HG03025 (cell line): ENCODE measurements around the gene COL4A2.

Experiments
- ATAC-seq: cut with Tn5 transposase; IDR thresholded peaks from one replicate; pipeline ENCODE4 v1.9.1; 2021; ENCODE audit warnings: mild to moderate bottlenecking, moderate library complexity; ENCODE audit not compliant: unreplicated experiment, low FRiP score

COL4A2 gene

DNA sequence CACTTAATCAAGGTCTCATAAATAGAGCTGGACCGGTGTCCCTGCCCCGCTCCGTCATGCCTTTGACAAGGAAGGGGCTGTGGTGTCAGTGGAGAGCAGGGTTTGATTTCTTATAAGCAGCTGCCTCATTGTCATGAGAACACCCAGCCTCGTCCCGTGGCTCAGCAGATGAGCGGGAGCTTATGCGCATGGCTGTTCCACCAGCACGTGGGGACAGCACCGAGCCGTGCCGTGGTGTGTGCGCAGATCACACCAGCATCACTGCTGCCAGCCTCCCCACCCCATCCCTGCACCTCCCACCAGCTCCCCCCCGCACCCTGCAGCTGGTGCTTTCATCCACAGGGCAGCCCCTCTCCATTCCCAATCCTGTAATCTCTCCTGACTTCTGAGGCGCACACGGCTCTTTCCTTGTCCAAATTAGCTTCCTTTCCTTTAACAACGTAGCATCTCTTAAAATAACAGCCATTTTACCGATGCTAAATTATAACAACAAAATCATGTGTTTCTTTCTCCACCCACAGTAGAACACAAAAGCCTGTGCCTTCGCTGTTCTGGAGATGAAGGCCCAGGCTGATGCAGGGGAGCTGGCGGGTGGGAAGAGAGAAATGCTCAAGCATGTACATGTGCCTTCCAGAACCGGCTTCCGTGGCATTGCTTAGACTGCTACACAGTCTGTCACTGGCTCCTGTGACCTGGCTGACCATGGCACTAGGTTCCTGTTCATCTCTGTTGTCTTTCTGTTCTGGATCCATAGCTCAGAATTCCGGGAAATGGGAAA is 157.7 kb downstream of the COL4A2 start:
- no peak for ATAC-seq

DNA sequence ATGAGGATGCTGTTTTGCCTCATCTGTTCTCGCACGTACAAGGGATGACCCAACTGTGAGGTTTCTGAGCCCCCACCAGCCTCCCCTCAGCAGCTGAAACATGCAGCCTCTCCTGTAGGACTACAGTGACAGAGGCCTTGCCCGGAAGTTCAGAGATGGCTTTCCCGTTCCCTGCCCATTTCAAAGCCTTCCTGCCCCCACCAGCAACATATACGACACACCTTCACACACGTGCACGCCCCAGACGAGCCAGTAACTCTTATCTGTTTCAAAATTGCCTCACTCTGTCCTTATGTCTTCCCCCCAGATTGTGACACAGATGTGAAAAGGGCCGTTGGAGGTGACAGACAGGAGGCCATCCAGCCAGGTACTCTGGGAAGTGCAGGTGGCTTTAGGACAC is 158.6 kb downstream of the COL4A2 start:
- ATAC-seq = no peak

DNA sequence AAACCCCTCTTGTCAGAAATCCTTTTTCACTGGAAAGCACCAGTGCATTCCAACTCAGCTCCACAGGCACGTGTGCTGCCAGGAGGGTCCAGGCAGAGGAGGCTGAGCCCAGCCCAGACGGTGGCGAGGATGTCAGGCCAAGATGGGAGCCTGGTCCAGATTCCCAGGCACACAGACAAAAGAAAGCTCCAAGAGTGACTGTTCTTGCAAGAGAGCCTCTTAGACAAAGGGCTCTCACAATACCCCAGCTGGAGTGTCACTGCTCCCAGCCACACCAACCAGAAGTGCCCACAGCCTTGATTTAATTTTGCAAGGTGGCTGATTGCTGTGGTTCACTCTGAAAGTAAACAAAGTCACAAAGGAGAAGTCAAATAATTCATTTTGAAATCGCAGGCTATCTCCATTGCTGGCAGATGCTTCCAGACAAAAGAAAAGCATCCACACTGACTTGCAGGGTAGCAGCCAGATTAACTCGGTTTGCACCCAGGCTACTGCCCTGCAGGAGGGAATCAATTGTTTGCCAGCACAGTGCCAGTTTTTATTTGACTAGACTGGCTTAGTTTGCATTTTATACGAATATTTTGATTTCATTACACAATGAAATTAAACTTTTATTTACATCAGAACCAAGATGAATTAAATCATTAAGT is 159.3 kb downstream of the COL4A2 start:
- no peak for ATAC-seq

DNA sequence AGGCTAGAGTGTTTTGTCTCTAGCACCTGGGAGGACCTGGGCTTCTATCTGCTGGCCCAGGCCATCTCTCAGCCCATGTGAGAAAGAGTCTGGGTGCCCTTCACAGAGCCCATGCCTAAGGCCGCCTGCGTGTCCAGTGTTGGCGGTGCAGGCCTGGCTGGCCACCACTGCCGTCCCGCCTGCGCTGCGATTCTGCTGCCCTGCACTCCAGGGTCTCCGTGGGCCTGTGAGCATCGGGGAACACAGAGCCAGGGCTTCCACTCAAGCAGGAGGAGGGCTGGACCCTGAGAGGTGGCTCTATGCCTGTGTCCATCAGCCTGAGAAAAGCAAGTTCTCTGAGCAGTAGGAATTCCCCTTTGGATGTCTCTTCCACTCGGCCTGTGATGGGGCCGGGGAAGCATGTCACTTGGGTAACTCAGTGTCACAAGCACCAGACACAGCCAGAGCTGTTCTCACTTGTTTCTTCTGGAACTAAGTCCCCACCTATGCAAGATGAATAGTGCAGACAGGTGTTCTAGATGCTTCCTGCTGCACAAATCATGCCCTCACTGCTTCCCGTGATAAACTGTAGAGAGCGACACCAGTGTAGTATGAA is 160.5 kb downstream of the COL4A2 start:
- ATAC-seq = no peak

DNA sequence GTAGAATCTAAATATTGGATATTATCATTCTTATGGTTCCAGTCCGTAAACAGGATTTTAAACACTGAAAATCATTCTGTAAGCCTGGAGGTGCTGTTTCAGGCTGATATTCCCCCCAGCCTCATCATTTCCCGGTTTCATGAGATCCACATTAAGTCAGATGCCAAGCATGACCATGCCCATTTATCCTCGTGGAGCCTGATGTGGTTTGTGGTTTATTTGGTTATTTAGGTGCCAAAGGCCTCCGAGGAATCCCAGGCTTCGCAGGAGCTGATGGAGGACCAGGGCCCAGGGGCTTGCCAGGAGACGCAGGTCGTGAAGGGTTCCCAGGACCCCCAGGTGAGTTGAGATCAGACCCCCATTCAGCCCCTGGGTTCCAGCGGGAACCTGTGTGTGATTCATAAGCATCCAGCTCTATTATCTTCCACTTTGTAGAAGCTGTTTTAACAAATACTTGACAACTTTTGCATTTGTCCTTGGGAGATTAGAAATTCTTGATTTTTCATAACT is 162.0 kb downstream of the COL4A2 start:
- no peak for ATAC-seq

GRCh38 chr13:110469597-110469996 is 162.5 kb downstream of the COL4A2 start:
- ATAC-seq = no peak

- no peak for ATAC-seq
Measured at GRCh38 chr13:110470272-110471009, 163.4 kb downstream of the COL4A2 start.

GRCh38 chr13:110471156-110471832 is 164.2 kb downstream of the COL4A2 start:
- ATAC-seq = peak; percentile 25

- ATAC-seq = peak; percentile 92
Measured at GRCh38 chr13:110471833-110472162, 164.7 kb downstream of the COL4A2 start.

- no peak for ATAC-seq
Measured at GRCh38 chr13:110472904-110473563, 165.9 kb downstream of the COL4A2 start.

GRCh38 chr13:110474713-110475112 is 167.6 kb downstream of the COL4A2 start:
- no peak for ATAC-seq

GRCh38 chr13:110475117-110475516 is 168.0 kb downstream of the COL4A2 start:
- no peak for ATAC-seq

DNA sequence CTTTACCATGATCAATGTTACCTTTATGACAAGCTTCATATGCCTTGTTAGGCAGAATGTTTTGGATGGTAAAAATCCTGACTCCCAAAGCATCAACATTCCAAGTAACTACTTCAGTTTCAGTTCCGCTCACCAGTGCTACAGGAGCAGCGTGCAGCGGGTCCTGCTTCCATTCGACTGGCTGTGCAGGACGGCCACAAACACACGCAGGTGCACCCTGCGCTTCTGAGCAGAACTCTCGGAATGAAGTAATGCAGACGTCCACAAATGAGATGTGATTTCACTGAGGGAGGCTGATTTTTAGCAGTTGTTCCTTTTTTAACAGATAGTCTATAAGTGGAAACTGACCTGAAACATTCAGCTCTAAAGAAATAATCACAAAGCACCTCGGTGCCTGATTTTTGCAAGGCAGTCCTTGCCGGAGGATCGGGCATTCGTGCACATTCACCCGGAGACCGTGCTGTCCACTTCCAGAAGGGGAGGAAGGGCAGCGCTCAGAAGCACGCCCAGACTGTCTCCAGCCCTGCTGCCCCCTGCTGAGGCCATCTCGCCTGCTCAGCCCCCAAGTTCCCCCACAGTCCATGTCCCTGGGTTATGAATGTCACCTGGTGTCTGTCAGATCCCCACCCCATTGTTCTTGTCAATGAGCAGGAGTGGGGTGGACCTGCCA is 168.6 kb downstream of the COL4A2 start:
- peak; percentile 40 for ATAC-seq

GRCh38 chr13:110476220-110476617 is 169.1 kb downstream of the COL4A2 start:
- no peak for ATAC-seq

DNA sequence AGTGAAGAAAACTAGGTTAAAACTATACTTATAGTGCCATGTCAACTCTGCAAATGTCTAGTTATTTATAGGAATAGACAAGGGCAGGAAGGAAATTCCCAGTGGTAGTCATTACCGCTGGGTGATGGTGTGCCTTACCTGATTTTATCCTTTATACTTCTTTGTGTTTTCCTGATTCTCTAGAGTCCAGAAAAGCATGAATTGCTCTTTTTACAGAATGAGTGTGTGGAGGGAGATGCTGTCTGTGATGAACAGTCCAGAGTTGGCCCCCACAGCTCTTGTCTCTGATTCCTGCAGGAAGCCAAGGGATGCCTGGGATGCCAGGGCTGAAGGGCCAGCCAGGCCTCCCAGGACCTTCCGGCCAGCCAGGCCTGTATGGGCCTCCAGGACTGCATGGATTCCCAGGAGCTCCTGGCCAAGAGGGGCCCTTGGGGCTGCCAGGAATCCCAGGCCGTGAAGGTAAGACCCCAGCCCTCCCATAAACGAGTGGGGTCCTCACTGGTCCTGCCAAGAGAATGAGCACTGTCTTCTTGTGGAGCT is 170.7 kb downstream of the COL4A2 start:
- ATAC-seq = no peak

- no peak for ATAC-seq
Measured at GRCh38 chr13:110478405-110479214, 171.5 kb downstream of the COL4A2 start.

GRCh38 chr13:110479215-110479545 is 172.1 kb downstream of the COL4A2 start:
- ATAC-seq = no peak

DNA sequence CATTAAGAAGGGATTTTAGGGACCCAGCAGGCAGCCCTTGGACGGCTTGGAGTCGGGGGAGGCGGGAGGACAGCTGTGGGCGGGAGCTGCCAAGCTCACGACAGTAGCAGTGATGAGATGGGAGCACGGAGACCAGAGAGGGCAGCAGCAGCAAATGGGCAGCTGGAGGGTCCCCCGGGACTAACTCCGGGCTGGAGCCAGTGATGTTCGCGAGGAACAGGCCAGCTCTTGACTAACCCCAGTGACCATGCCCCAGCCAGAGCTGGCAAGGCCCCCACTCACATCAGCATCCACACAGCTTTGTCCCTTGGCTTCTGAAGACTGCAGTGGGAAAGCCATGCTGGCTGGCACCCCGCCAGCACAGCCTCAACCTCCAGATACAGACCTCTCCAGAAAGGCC is 172.6 kb downstream of the COL4A2 start:
- no peak for ATAC-seq
